H54 (cell line): ENCODE data around the gene DPP10.
"Not testable (repeated sequence)": the region's sequence is repeated elsewhere in the genome, so short reads cannot be mapped to it uniquely, and the experiment has no call there.

Experiments used
- DNase-seq: peaks from one replicate; pipeline ENCODE4 v3.0.0; 2011; ENCODE audit warnings: low spot score, mixed read lengths; ENCODE audit not compliant: insufficient read length
- FAIRE-seq: peaks from 3 replicates; lab custom pipeline; 2011; peaks lifted over from hg19 to GRCh38; lab: Jason Lieb, UNC
- POLR2A ChIP-seq: IDR thresholded peaks from 2 replicates; pipeline ENCODE4 v1.6.1; 2011; ENCODE audit warnings: low read depth, mild to moderate bottlenecking, low read length

DPP10 gene

DNA sequence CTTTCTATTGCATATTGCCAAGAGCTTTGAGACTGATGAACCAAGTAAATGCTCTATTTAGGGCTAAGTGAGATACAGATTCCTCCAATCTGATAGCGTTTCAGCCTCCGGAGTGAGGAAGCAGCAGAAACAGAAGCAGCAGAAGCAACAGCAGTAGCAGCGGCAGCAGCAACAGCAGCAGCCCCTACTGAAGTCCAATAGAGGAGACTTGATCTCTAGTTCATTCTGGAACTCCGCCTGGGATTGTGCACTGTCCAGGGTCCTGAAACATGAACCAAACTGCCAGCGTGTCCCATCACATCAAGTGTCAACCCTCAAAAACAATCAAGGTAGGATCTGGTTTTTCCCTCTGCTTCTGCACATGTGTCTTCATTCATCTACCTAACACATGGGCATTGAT, at the start of gene DPP10:
Gene DPP10 (plus strand): TSS at position 132 of the 400 bp plus-strand sequence.
- DNase-seq (no peak), FAIRE-seq (no peak)
- no peak for TF ChIP-seq POLR2A

DNA sequence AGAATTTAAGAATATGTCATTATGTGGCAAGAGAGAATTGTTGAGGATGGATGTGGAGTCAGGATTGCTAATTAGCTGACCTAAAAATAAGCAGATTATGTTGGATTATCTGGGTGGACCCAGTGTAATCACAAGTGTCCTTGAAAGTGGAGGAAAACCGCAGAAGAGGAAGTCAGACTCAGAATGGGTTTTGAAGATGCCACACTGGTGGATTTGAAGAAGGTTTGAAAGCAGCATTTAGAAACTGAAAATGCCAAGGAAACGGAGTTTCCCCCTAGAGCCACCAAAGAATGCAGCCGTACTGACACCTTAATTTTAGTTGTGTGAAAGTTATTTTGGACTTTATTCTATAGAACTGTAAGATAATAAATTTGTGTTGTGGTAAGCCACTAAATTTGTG, 41.6 kb upstream of the DPP10 start:
- no peak for TF ChIP-seq POLR2A
- FAIRE-seq, result no peak
- DNase-seq, result no peak

DNA sequence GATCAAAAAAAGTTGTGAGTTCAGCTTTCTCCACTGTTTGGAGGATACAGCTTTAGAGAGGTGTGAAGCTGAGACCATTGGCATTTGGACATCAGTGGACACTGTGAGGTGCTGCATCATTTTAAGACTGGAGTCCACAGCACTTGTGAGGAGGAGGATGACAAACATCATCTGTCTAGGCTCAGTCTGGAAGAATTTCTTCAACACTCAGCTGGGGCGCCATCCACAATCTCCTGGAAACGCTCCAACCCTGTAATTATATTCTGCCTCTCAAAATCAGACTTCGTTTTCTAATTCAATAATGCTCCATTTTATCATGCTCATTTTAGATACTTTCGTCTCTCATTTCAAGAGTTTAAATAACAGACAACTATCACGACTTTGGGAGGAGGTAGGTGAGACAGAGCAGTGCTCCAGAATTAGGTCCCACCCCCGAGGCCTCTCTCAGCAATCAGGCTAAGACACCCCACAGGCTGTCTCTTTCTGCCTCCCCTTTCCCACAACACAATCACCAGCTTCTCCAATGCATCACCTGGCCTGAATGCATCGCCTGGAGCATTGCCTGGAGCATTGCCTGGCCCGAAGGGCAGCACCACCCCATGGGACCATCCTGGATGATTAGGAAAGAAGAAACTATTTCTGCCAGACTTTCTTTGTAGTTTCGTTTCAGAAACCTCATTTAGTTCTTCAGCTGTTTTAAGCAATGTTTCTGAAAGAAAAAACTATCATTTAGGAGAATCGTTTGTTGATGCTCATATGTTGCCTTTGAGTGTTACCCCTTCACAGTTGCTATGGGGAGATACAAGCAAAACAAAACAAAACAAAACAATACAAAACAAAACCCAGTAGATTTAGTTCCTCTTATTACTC, 37.0 kb upstream of the DPP10 start:
- FAIRE-seq, result no peak
- no peak for TF ChIP-seq POLR2A
- no peak for DNase-seq

DNA sequence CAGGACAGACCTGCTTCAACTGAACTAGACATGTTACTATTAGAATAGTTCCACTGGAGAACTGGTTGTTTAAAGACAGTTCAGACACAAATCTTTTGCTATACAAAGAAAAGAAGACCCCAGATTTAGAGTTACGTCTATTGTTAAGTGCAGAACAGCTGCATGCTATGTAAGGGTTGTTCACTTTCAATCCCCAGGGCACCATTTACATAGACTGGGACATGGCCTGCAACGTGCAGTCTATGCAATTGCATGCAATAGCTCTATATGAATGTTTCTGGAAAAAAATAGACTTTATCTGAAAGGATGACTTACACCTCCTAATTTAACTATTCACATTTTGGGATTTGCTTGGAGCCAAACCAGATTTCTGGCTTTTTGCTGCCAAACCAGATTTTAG, 36.1 kb upstream of the DPP10 start:
- no peak for DNase-seq
- no peak for FAIRE-seq
- no peak for TF ChIP-seq POLR2A

DNA sequence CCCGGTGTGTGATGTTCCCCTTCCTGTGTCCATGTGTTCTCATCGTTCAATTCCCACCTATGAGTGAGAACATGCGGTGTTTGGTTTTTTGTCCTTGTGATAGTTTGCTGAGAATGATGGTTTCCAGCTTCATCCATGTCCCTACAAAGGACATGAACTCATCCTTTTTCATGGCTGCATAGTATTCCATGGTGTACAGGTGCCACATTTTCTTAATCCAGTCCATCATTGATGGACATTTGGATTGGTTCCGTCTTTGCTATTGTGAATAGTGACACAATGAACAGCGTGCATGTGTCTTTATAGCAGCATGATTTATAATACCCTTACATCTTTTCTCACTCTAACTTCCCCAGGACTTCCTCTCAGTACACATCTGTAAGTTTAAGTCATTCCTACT, 35.1 kb upstream of the DPP10 start:
- not testable (repeated sequence) for FAIRE-seq, DNase-seq

DNA sequence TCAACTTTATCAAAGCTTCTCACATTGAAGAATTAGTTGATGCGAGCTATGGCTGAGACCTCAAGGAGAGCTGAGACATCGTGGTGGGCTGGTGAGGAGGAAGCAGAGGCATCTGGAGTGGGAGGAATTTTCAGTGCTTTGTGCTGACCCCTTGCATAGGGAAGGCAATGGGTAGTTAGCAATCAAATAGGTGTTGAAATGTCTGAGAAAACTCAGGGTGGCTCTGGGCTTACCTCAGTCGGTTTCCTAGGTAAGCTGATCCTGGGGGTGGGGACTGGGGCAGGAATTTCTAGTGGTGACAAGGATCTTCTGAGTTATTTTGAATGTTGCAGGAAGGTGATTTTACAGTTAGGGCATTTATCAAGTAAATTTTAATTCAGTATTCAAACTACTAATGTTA, 20.7 kb upstream of the DPP10 start:
- DNase-seq (no peak), FAIRE-seq (no peak)
- TF ChIP-seq POLR2A, result no peak

DNA sequence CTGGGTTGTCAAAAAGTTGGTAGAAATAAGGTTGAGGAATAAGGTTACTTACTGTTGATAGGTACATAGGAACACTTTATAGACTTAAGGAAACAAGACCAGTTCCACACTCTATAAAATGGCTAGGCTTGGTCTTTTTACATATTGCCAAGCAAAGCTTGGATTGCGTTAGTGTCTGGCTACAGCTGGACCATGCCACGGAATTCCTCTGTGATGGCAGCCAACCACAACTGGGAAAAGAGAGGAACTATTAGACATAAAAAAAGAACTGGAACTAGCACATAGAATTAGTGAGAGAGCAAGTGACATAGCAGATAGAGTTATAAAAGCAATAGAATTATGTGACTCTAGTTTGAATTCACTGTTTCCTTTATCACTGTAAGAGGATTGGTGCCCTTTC, 17.7 kb upstream of the DPP10 start:
- no peak for DNase-seq
- FAIRE-seq, result no peak
- TF ChIP-seq POLR2A, result no peak

DNA sequence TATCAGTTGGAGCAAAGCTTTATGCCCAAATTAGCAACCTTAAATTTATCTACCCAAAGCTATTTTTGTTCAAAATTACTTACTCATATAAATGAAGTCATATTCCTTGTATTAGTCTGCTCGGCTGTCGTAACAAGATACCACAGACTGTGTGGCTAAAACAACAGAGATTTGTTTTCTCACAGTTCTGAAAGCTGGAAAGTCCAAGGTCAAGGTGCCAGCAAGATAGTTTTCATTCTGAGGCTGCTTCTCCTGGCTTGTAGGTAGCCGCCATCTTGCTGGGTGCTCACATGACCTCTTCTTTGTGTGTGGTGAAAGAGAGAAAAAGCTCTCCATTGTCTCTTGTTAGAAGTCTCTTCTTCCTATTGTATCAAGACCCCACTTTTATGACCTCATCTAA, 15.7 kb upstream of the DPP10 start:
- DNase-seq, result no peak
- no peak for TF ChIP-seq POLR2A
- no peak for FAIRE-seq

DNA sequence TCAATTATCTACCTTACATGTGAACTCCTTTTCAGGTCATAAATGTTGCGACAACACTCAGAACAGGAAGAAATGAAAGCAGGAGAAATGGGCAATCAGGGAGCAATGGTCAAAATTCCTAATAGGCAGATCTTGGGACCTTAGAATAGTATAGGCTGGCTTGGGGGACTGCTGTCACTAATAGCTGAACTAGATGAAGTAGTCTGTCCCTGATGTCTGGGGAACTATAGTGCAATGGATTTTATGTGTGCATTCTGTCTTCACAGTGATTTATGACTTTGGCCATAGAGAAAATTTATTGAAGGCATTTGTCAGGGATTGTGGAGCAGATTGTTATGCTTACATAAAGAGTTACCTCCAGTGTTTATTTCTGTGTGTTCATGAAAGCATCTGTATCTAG, 6.1 kb upstream of the DPP10 start:
- no peak for TF ChIP-seq POLR2A

DNA sequence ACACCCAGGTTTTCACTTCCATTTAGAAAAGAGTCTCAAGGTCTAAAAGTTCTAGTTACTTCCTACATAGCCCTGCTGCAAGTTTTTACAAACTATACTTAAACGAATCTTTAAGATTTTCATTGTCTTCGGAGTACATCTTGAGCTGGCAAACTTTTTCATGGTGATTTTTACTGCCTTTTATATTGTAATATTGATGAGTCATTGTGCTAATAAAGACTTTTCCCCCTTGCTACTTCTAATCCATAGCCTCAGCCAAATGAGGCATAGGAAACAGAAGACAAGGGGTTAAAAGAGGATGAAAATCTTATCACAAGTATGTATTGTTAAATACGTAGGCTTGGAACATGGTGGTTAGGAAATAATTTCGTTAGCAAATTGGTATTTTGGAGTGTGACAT, 4.1 kb downstream of the DPP10 start:
- FAIRE-seq, result no peak
- no peak for DNase-seq
- TF ChIP-seq POLR2A, result no peak

More for the DNA sequence above, 6.1 kb upstream of the DPP10 start:
- no peak for FAIRE-seq
- no peak for DNase-seq

DNA sequence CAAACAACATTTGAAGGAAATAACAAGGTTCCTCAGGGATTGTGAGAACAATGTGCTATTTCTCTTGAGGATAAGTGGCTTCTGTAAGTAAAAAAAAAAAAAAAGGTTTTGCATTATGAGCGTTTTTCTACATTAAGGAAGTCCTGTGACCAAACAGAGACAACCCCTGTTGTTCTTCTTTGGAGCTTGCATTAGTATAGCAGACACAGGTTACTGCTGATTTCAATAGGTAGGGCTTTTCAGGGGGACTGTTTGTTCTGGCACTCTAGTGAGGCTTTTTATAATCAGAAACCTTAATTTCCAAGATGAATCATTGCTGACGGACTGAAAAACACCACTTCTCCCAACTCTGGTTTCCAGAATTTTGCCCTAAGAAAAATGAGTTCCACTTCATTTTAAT, 8.2 kb downstream of the DPP10 start:
- TF ChIP-seq POLR2A, result no peak
- FAIRE-seq (no peak), DNase-seq (no peak)

DNA sequence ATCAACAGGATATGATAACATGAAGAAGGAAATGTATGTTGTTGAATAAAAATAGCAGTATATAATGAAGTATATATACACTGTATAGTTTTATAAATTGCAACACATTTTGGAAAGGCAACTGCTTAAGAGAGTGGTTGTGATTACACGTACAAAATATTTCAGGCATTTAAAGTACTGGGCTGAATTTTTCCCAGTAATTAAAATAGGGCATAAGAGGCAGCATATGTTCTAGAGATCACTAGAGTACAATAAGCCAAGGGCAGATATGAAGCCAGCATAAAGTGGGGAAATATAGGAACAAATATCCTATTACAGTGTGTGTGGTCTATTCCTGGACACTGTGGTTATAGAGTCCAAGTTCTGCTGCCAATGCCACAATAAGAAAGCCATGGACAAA, 14.1 kb downstream of the DPP10 start:
- TF ChIP-seq POLR2A, result no peak
- FAIRE-seq (no peak), DNase-seq (no peak)

DNA sequence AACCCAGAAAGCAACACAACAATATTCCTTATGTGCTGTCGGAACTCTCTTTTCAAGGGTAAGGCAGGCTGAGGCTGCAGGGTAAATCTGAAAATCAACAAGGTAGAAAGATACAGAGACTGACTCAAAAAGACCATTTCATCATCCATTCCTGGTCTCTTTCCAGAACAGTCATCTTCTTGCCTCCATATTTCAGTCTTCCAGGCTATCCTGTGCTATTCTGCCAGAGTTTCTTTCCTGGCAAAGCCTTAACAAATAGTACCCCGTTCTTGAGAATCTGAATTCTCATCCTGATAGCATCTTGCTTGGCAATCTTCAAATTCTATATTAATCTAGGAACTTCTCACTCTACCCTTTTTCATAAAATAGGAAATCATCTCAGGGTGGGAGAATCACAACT, 15.5 kb downstream of the DPP10 start:
- no peak for FAIRE-seq
- TF ChIP-seq POLR2A, result no peak
- no peak for DNase-seq

DNA sequence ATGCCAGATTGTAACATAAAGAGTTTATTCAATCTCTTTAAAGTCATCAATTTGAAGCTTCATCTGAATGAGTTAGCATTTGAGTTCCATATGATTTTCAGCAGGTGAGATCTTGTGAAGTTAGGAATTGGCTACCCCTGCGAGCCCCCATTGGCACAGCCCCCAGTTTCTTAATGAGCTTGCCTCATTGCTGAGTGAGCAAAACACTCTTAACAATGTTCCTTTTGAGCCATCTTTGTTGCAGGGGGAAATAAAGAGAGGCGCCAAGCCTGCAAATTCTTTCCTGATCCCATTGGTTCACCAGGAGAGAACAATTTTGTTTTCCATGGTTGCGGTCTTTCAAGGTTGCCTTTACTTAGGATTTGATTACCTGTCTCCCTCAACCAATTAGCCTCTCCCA, 18.7 kb downstream of the DPP10 start:
- no peak for FAIRE-seq
- no peak for TF ChIP-seq POLR2A
- DNase-seq, result no peak
